HepG2 (cell line): ENCODE data around the gene SAPCD1. TPM values are rescaled to one million over a fixed set of nuclear protein-coding genes. Genes with fewer than 3 reads are reported as not detected.

Experiments used
- BCLAF1 ChIP-seq: fragments of 450-650 bp; IDR thresholded peaks from 2 replicates; pipeline ENCODE4 v1.6.1; 2017; ENCODE audit warnings: mild to moderate bottlenecking
- FOXO4 ChIP-seq: sonication (generic); formaldehyde crosslinking; conservative IDR thresholded peaks from 2 replicates; pipeline ENCODE4 v1.8.1; 2023; ENCODE audit warnings: missing genetic modification reagents
- GATAD1 ChIP-seq: IDR thresholded peaks from 2 replicates; pipeline ENCODE4 v1.6.1; 2016; ENCODE audit warnings: missing genetic modification reagents, missing compliant biosample characterization
- KLF15 ChIP-seq: sonication (generic); formaldehyde crosslinking; IDR thresholded peaks from 2 replicates; pipeline ENCODE4 v1.8.1; 2023; ENCODE audit warnings: borderline replicate concordance, mild to moderate bottlenecking, inconsistent platforms, missing genetic modification reagents, mixed read lengths
- PAF1 ChIP-seq: IDR thresholded peaks from 2 replicates; pipeline ENCODE4 v1.6.1; 2016; ENCODE audit warnings: missing genetic modification reagents, missing compliant biosample characterization
- RELA ChIP-seq: sonication (generic); formaldehyde crosslinking; IDR thresholded peaks from 2 replicates; pipeline ENCODE4 v1.4.0; 2020; ENCODE audit warnings: missing genetic modification reagents
- SETDB1 ChIP-seq: sonication (generic); formaldehyde crosslinking; IDR thresholded peaks from 2 replicates; pipeline ENCODE4 v1.5.1; 2020; ENCODE audit warnings: missing genetic modification reagents, mild to moderate bottlenecking, borderline replicate concordance
- SP140L ChIP-seq: sonication (generic); formaldehyde crosslinking; IDR thresholded peaks from 2 replicates; pipeline ENCODE4 v1.4.0; 2020; ENCODE audit warnings: missing genetic modification reagents, borderline replicate concordance
- ZBTB20 ChIP-seq: sonication (generic); formaldehyde crosslinking; IDR thresholded peaks from 2 replicates; pipeline ENCODE4 v1.8.1; 2023; ENCODE audit warnings: missing genetic modification reagents, low read depth, mild to moderate bottlenecking, borderline replicate concordance
- ZFP36L2 ChIP-seq: sonication (generic); formaldehyde crosslinking; IDR thresholded peaks from 2 replicates; pipeline ENCODE4 v1.4.0; 2020; ENCODE audit warnings: missing genetic modification reagents
- ZNF350 ChIP-seq: sonication (generic); formaldehyde crosslinking; IDR thresholded peaks from 2 replicates; pipeline ENCODE4 v1.4.0; 2020; ENCODE audit warnings: mild to moderate bottlenecking, low read depth, missing genetic modification reagents, borderline replicate concordance
- ZNF513 ChIP-seq: sonication (generic); formaldehyde crosslinking; conservative IDR thresholded peaks from 2 replicates; pipeline ENCODE4 v1.5.0; 2020; ENCODE audit warnings: missing genetic modification reagents
- polyA plus RNA-seq, 8 experiments: library from polyadenylated mRNA; depleted of rRNA in 3 of 8; stranded (reverse) in 7 of 8; unstranded in 1 of 8; fragments of >200 nt; fragmentation: Illumina TruSeq in 4 of 8; extraction: Trizol in 4 of 8; gene quantifications; 2 replicates each; pipeline versions ENCODE4 v1.2.1 to v1.2.3, GENCODE V29; 2011 to 2016; ENCODE audit warnings: low read depth in 4 of 8, missing spikeins in 1 of 8, mixed read lengths in 1 of 8; ENCODE audit not compliant: insufficient read depth in 1 of 8
- total RNA-seq, 5 experiments: library from RNA; depleted of rRNA; stranded (reverse); fragments of >200 nt; fragmentation: Illumina TruSeq; extraction: Trizol; gene quantifications; 2 replicates each; pipeline ENCODE4 v1.2.3, GENCODE V29; 2016; ENCODE audit warnings: low read depth in 1 of 5
- TF ChIP-seq, protein P1 (sequence below): sonication (generic); formaldehyde crosslinking; IDR thresholded peaks from 2 replicates; pipeline ENCODE4 v1.5.1; 2020; ENCODE audit warnings: mild to moderate bottlenecking, missing genetic modification reagents
- TF ChIP-seq, protein P2 (sequence below): sonication (generic); formaldehyde crosslinking; IDR thresholded peaks from 2 replicates; pipeline ENCODE4 v1.4.0; 2020; ENCODE audit warnings: missing genetic modification reagents
- TF ChIP-seq, protein P3 (sequence below): sonication (generic); formaldehyde crosslinking; IDR thresholded peaks from 2 replicates; pipeline ENCODE4 v1.4.0; 2020; ENCODE audit warnings: missing genetic modification reagents

SAPCD1 gene
- total and polyA plus RNA-seq, 2 of the 13 experiments (the other 11 are each of a cell fraction or from before 2014, with no cell fraction given), result 2.5 to 3.9 TPM

GRCh38 chr6:31806470-31807272, 44.2 kb downstream of the SAPCD1 start, which contains the start of gene LSM2 (continued):
- TF ChIP-seq, protein P1, sequence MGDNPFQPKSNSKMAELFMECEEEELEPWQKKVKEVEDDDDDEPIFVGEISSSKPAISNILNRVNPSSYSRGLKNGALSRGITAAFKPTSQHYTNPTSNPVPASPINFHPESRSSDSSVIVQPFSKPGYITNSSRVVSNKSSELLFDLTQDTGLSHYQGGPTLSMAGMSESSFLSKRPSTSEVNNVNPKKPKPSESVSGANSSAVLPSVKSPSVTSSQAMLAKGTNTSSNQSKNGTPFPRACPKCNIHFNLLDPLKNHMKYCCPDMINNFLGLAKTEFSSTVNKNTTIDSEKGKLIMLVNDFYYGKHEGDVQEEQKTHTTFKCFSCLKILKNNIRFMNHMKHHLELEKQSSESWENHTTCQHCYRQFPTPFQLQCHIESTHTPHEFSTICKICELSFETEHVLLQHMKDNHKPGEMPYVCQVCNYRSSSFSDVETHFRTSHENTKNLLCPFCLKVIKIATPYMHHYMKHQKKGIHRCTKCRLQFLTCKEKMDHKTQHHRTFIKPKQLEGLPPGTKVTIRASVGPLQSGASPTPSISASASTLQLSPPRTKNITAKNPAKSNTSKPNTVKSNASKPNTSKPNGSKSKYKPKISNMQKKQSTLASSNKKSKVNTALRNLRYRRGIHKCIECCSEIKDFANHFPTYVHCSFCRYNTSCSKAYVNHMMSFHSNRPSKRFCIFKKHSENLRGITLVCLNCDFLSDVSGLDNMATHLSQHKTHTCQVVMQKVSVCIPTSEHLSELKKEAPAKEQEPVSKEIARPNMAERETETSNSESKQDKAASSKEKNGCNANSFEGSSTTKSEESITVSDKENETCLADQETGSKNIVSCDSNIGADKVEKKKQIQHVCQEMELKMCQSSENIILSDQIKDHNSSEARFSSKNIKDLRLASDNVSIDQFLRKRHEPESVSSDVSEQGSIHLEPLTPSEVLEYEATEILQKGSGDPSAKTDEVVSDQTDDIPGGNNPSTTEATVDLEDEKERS, result peak; percentile 86; the same call in 1 of the 2 replicates
- TF ChIP-seq KLF15 (CRISPR knock-in tag) (no peak), SP140L (CRISPR knock-in tag) (no peak), ZNF513 (no peak), ZFP36L2 (CRISPR knock-in tag) (0 out of 2 replicates have a peak, but pooled peaks have one; percentile 69), FOXO4 (CRISPR knock-in tag) (no peak), GATAD1 (CRISPR knock-in tag) (peak; percentile 97), RELA (peak; percentile 86; the same call in 1 of the 2 replicates), ZBTB20 (CRISPR knock-in tag) (peak; percentile 87), SETDB1 (CRISPR knock-in tag) (no peak), PAF1 (CRISPR knock-in tag) (no peak), BCLAF1 (no peak), ZNF350 (CRISPR knock-in tag) (peak; percentile 87)
- TF ChIP-seq, protein P2, sequence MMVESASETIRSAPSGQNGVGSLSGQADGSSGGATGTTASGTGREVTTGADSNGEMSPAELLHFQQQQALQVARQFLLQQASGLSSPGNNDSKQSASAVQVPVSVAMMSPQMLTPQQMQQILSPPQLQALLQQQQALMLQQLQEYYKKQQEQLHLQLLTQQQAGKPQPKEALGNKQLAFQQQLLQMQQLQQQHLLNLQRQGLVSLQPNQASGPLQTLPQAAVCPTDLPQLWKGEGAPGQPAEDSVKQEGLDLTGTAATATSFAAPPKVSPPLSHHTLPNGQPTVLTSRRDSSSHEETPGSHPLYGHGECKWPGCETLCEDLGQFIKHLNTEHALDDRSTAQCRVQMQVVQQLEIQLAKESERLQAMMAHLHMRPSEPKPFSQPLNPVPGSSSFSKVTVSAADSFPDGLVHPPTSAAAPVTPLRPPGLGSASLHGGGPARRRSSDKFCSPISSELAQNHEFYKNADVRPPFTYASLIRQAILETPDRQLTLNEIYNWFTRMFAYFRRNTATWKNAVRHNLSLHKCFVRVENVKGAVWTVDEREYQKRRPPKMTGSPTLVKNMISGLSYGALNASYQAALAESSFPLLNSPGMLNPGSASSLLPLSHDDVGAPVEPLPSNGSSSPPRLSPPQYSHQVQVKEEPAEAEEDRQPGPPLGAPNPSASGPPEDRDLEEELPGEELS (CRISPR knock-in tag), result peak; percentile 65
- TF ChIP-seq, protein P3, sequence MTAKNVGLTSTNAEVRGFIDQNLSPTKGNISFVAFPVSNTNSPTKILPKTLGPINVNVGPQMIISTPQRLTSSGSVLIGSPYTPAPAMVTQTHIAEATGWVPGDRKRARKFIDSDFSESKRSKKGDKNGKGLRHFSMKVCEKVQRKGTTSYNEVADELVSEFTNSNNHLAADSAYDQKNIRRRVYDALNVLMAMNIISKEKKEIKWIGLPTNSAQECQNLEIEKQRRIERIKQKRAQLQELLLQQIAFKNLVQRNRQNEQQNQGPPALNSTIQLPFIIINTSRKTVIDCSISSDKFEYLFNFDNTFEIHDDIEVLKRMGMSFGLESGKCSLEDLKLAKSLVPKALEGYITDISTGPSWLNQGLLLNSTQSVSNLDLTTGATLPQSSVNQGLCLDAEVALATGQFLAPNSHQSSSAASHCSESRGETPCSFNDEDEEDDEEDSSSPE, result peak; percentile 87
